Astrocyte of the spinal cord (primary cell): ENCODE results near the gene MRPL53.

Source experiments
- DNase-seq: peaks from one replicate; pipeline ENCODE4 v3.0.0; 2011; ENCODE audit warnings: low read depth, low spot score
- H3K4me3 ChIP-seq: 2 replicates; pipeline ENCODE4 v1.5.1; 2011; ENCODE audit warnings: low read depth, mild to moderate bottlenecking, low read length, moderate library complexity
- CTCF ChIP-seq: IDR thresholded peaks from 2 replicates; pipeline ENCODE4 v1.5.1; 2012; ENCODE audit warnings: low read depth, mild to moderate bottlenecking, low read length, inconsistent platforms
- in situ Hi-C: cut with HindIII; loops from 2 replicates; pipeline ENCODE4 v1.10.0; 2017; ENCODE audit warnings: low sequenced_read_pairs

Gene MRPL53

DNA sequence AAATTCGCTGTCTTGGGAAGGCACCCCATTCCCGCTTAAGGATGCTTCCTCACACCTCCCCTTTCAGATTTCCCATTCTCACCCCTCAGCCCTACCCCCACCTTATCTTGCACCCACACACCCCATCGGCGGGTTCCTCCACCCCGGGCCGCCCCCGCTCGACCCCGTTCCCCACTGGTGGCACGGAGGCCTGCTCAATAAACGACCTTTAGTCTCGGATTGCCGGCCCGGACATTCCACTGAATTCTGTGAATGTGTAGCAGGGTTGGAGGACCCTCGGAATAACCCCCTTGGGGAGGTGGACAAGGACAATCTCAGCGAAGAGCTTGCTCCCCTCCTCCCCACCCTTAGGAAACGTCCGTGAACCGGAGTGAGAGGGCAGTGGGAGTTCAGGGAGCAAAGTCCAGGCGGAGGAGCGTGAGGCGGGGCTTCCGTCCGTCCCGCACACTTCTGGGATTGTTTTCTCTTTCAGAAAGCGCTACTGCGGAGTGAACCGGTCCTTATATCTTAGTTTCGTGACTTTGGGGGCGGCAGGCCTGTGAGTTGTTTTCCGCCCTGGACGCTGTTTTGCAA lies 29.8 kb upstream of the MRPL53 start:
- in situ Hi-C loops, result no loop called here
- no peak for TF ChIP-seq CTCF
- no peak for DNase-seq
- peak overlapping the region; percentile 42 for H3K4me3 ChIP-seq

- no peak overlapping the region for H3K4me3 ChIP-seq
- TF ChIP-seq CTCF, result no peak
- no peak for DNase-seq
- in situ Hi-C loops, result no loop called here
These were observed 29.0 kb upstream of the MRPL53 start for GRCh38 chr2:74501335-74502071.

DNA sequence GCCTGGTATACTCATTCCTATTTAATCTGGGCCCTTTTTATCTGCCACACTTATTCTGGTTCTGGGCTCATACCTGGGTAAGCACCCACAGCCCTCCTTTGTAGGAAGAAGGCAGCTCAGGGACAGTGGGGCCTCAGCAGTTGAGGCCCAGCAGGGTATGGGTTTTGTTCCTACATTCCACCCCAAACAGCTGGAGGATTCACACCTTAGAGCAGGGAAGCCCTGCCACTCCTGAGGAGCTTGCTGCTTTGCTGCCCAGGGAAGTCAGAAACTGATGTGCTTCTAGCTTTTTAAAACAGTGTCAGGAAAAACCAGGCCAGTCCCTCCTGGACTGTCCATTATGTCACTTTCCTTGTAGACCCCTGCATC lies 28.1 kb upstream of the MRPL53 start:
- DNase-seq, result no peak
- H3K4me3 ChIP-seq, result no peak overlapping the region
- no peak for TF ChIP-seq CTCF
- in situ Hi-C loops, result no loop called here

GRCh38 chr2:74499940-74500577 lies 27.6 kb upstream of the MRPL53 start:
- DNase-seq, result no peak
- no peak for TF ChIP-seq CTCF
- in situ Hi-C loops, result no loop called here
- no peak overlapping the region for H3K4me3 ChIP-seq

- TF ChIP-seq CTCF, result no peak
- H3K4me3 ChIP-seq, result peak within 1 kb of the TSS; percentile 17
- in situ Hi-C loops, result no loop called here
- peak; percentile 15 for DNase-seq
These were observed 26.9 kb upstream of the MRPL53 start, which contains the start of gene LBX2 for GRCh38 chr2:74499267-74499939. TSS of gene LBX2 (minus strand) at chr2:74499603. CDS start at chr2:74499537, 66 bp downstream.

DNA sequence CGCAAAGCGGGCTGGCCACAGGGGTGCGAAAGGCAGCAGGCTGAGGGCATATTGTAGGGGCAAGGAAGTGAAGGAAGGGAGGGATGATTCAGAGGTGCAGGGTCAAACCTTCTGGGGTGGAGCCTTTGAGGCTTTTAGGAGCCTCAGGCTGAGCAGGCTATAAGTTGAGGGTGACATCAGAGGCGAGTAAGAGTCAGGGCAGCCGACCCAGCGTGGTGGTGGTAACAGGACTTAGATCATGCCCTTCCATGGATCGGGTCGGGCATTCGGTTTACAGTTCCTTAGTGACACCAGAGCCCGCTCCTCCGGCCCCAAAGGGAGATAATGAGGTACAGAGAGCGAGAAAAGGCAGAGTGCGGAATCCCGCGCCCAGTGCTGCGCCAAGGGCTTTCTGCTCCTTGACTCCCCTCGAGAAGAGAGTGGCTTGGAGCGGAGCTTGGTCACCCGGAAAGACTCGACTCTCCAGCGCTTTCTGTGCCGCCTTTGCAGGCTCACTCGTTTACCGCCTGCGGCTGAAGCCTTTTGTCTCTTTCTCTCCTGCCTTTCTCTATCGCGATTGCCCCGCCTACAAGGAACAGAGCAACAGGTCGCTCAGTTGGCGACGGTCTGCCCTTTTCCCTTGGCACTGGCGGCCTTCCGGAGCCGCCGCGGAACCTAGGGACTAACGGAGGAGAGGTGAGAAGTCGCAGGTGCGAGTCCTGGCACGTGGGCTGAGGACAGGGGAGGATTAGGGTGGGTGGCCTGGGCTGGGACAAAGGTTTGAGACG lies 26.2 kb upstream of the MRPL53 start:
- in situ Hi-C loops, result no loop called here
- no peak for TF ChIP-seq CTCF
- H3K4me3 ChIP-seq, result peak overlapping the region; percentile 17
- DNase-seq, result peak; percentile 22
